ENCODE measurements around the gene KCNK17.

DNA sequence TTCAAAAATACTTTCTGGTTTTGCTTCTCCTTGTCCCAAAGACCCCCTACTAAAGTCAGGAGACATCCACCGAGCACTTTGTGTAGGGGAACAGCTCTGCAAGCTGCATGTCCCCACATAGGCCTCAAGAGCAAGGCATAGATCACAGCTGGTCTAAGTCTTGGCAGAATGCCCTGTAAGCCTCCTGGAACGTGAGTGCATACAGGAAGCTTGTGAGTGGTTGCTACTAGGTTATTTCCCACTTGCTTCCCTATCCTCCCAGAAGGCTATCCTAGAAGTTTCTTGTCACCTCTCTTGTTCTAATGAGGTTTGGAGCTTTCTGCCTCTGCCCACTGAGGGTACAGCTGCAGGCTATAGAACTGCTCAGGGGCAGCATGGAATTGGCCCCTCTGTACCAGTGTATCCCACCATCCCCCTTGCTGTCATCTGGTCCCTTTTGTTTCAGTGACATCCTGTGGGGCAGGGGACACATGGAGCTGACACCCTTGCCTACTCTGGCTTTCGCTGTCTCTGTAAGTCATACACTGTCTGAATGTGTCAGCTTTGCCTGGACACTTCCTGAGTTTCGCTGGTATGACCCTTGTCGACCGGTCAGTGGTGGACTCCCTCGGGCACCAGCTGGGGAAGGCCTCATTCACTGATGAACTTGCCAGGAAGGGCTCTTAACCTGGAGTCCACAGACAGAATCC, 43.9 kb upstream of the KCNK17 start:
- TF ChIP-seq, protein P1, sequence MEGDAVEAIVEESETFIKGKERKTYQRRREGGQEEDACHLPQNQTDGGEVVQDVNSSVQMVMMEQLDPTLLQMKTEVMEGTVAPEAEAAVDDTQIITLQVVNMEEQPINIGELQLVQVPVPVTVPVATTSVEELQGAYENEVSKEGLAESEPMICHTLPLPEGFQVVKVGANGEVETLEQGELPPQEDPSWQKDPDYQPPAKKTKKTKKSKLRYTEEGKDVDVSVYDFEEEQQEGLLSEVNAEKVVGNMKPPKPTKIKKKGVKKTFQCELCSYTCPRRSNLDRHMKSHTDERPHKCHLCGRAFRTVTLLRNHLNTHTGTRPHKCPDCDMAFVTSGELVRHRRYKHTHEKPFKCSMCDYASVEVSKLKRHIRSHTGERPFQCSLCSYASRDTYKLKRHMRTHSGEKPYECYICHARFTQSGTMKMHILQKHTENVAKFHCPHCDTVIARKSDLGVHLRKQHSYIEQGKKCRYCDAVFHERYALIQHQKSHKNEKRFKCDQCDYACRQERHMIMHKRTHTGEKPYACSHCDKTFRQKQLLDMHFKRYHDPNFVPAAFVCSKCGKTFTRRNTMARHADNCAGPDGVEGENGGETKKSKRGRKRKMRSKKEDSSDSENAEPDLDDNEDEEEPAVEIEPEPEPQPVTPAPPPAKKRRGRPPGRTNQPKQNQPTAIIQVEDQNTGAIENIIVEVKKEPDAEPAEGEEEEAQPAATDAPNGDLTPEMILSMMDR (IDR thresholded peaks at IDR 0.05), result no peak
- TF ChIP-seq POLR2A (IDR thresholded peaks at IDR 0.05), result no peak
- TF ChIP-seq POLR2AphosphoS5 (IDR thresholded peaks at IDR 0.05), result no peak
- TF ChIP-seq EP300 (IDR thresholded peaks at IDR 0.05), result no peak

All from sigmoid colon (tissue), 4 donors.